CD4-positive, alpha-beta memory T cell (primary cell): ENCODE results near the gene AHRR. TPM values are rescaled to one million over a fixed set of nuclear protein-coding genes. Genes with fewer than 3 reads are reported as not detected.

Experiments
- CTCF ChIA-PET: fragments of 350-600 bp; sonication (Branson Sonifier 250); formaldehyde crosslinking; loops from one replicate; lab custom pipeline; 2021; ENCODE audit warnings: inconsistent platforms; ENCODE audit not compliant: partially characterized antibody; lab: Charles Lee
- POLR2A ChIA-PET: fragments of 350-600 bp; sonication (Branson Sonifier 250); formaldehyde crosslinking; loops from one replicate; lab custom pipeline; 2021; ENCODE audit not compliant: partially characterized antibody; lab: Charles Lee
- DNase-seq, 5 donors: peaks; one replicate each; pipeline versions ENCODE4 v3.0.0 to v3.0.0-alpha.2; 2020 to 2022; ENCODE audit warnings: mixed read lengths in 1 of 5
- H3K27ac ChIP-seq: one replicate; pipeline ENCODE4 v1.7.0; 2013; ENCODE audit warnings: low read depth, low read length
- H3K27me3 ChIP-seq: 2 replicates; pipeline ENCODE4 v1.7.0; 2013; ENCODE audit warnings: mild to moderate bottlenecking, low read length, moderate library complexity; ENCODE audit not compliant: insufficient read depth
- H3K36me3 ChIP-seq: 2 replicates; pipeline ENCODE4 v1.7.0; 2013; ENCODE audit warnings: mild to moderate bottlenecking, low read length, moderate library complexity; ENCODE audit not compliant: insufficient read depth
- H3K4me1 ChIP-seq: 2 replicates; pipeline ENCODE4 v1.7.0; 2013; ENCODE audit warnings: mild to moderate bottlenecking, low read length, moderate library complexity; ENCODE audit not compliant: insufficient read depth
- H3K4me3 ChIP-seq, 2 donors: one replicate each; pipeline ENCODE4 v1.7.0; 2013; ENCODE audit warnings: low read length in 2 of 2, mild to moderate bottlenecking in 1 of 2
- H3K9me3 ChIP-seq, 2 donors: one replicate each; pipeline ENCODE4 v1.7.0; 2013; ENCODE audit warnings: low read length in 2 of 2, control low read depth in 1 of 2; ENCODE audit not compliant: control insufficient read depth in 1 of 2
- H3K27ac Mint-ChIP-seq, 7 donors: one replicate each; pipeline ENCODE4 v1.8.0; 2020 to 2021; ENCODE audit warnings: mixed read lengths in 7 of 7, mild to moderate bottlenecking in 6 of 7, inconsistent platforms in 3 of 7, moderate library complexity in 3 of 7
- H3K27me3 Mint-ChIP-seq, 2 donors: one replicate each; pipeline ENCODE4 v1.8.0; 2020 to 2021; ENCODE audit warnings: mixed read lengths in 2 of 2
- H3K36me3 Mint-ChIP-seq, 2 donors: one replicate each; pipeline ENCODE4 v1.8.0; 2020 to 2021; ENCODE audit warnings: mixed read lengths in 2 of 2, inconsistent platforms in 1 of 2, mild to moderate bottlenecking in 1 of 2
- H3K4me1 Mint-ChIP-seq, 4 donors: one replicate each; pipeline ENCODE4 v1.8.0; 2020 to 2021; ENCODE audit warnings: mixed read lengths in 4 of 4, mild to moderate bottlenecking in 1 of 4
- H3K4me3 Mint-ChIP-seq, 8 donors: one replicate each; pipeline ENCODE4 v1.8.0; 2020 to 2021; ENCODE audit warnings: mixed read lengths in 8 of 8, mild to moderate bottlenecking in 7 of 8, moderate library complexity in 6 of 8, inconsistent platforms in 3 of 8
- H3K9me3 Mint-ChIP-seq, 8 donors: one replicate each; pipeline ENCODE4 v1.8.0; 2020 to 2021; ENCODE audit warnings: mixed read lengths in 8 of 8, mild to moderate bottlenecking in 5 of 8, inconsistent platforms in 3 of 8, moderate library complexity in 1 of 8
- intact Hi-C: fragments of 100-400 bp; cut with micrococcal nuclease; formaldehyde crosslinking; loops from one replicate; pipeline ENCODE4 v1.15.1; 2023
- polyA plus RNA-seq, 2 donors: library from polyadenylated mRNA; unstranded; fragments of 300-500 nt; fragmentation: Illumina TruSeq; gene quantifications; one replicate each; pipeline ENCODE4 v1.2.3, GENCODE V29; 2021
- total RNA-seq, 2 experiments: library from RNA; stranded (reverse); gene quantifications; one replicate each; pipeline ENCODE4 v1.2.3, GENCODE V29; 2021

Gene AHRR
- total and polyA plus RNA-seq, 4 experiments from 2014 or later, result 0.23 to 2.7 (median 0.74) TPM

- Histone ChIP-seq H3K4me3 (no peak overlapping the region), H3K27me3 (no peaks in the 10 kb centered on the region), H3K4me1 (no peaks in the 10 kb centered on the region), H3K36me3 (peaks cover 43% of the 10 kb centered on the region), H3K9me3 (no peaks in the 10 kb centered on the region), H3K27ac (no peak overlapping the region)
- ChIA-PET POLR2A (no interaction called here), CTCF (no interaction called here)
- H3K4me3 Mint-ChIP-seq, result no peak overlapping the region
- peaks cover 0 to 1% (median 0%) of the 10 kb centered on the region in 8 donors for H3K9me3 Mint-ChIP-seq
- intact Hi-C loops, result no loop called here
- H3K36me3 Mint-ChIP-seq, result peaks cover 32 to 44% of the 10 kb centered on the region in 2 donors
- DNase-seq, result no peak
- H3K27ac Mint-ChIP-seq, result no peak overlapping the region
- peaks cover 0 to 7% (median 2%) of the 10 kb centered on the region in 4 donors for H3K4me1 Mint-ChIP-seq
- H3K27me3 Mint-ChIP-seq, result peaks cover 2 to 4% of the 10 kb centered on the region in 2 donors
Measured at GRCh38 chr5:314676-315487, 6.6 kb upstream of the AHRR start.

DNA sequence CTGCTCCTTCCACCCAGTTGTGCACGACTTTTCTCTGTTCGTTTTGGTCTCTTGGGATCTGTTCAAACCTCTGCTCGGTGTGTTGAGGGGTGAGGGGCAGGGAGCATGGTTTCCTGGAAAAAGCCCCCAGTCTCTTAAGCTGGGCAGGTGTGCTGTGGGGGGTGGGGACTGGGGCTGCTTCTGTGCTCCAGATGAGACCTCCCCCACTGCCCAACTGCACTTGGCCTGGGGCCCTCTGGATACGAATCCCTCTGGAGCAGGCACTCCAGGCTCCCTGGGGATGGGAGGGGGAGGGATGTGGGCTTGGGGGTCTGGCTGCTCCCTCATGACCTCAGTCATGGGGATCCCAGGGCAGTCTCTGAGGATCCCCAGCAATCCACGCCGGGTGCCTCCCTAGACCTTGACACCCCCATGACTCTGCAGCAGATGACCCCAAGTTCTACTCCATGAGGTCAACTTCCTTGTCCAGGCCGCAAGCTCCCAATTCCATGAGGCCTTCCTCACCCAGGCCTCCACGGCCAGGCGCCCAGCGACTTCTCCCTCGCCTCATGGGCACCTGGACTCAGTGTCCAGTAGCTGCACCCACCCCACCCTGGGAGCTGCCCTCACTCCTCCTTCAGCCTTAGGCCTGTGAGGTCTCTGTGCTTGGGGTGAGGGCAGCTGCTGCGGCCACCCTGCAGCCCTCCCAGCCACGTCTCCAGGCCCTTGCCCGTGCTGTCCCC, 5.9 kb upstream of the AHRR start:
- Mint-ChIP-seq H3K27ac (no peak overlapping the region), H3K4me3 (no peak overlapping the region)

DNA sequence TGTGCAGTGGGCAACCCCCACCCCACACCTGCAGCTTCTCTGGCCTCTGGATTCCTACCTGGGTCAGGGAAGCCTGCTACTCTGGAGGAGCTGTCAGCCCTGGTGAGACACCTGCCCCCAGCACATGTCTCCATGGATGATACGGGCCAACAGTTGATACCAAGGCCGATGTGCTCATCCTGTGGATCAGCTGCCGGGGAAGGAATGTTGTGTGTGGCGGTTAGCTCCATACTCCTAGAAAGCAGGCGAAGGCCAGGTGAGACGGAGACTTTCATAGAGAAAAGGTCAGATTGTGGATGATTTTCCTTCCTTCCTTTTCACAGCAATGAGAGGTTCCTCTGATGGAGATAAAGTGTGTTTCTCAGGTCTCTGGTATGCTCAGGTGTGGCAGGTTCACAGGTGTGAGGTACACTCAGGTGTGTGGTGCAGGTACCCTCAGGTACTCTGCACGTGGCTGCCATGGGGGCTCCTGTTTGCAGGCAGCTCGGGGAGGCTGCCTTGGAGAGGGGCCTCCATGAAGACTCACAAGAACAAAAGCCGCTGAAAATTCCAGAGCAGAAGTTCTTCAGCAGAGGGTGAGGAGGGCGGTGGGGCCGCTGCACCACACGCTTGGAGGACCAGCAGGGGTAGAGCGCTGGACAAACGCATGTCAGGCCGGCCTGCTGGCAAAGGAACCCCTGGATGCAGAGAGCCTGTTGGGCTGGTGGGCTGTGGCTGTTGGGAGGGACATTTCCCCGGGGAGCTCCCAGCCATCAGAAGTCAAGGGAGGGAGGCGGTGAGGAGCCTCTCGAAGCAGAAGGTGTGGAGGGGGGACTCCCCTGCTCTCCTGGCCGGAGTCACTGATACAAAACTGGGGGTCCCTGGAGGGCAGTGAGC, 5.1 kb upstream of the AHRR start:
- H3K27me3 Mint-ChIP-seq, result peaks cover 6 to 8% of the 10 kb centered on the region in 2 donors
- POLR2A ChIA-PET, result interaction anchor here (1.3 to 1.4 kb wide), 2 partner anchors 8 to 97 kb away, joined by 3 to 5 read pairs; no protein-coding TSS in a partner anchor
- Histone ChIP-seq H3K27me3 (no peaks in the 10 kb centered on the region), H3K4me3 (no peak overlapping the region), H3K36me3 (peaks cover 31% of the 10 kb centered on the region), H3K9me3 (no peaks in the 10 kb centered on the region), H3K4me1 (peaks cover 9% of the 10 kb centered on the region), H3K27ac (no peak overlapping the region)
- H3K9me3 Mint-ChIP-seq, result no peaks in the 10 kb centered on the region
- CTCF ChIA-PET, result interaction anchor here (1.0 to 1.4 kb wide), 4 partner anchors 9 to 109 kb away, joined by 3 to 9 read pairs (median 4); no protein-coding TSS in a partner anchor
- H3K27ac Mint-ChIP-seq, result no peak overlapping the region
- DNase-seq, result no peak
- H3K36me3 Mint-ChIP-seq, result peaks cover 28 to 35% of the 10 kb centered on the region in 2 donors
- H3K4me3 Mint-ChIP-seq, result no peak overlapping the region
- intact Hi-C loops, result no loop called here
- H3K4me1 Mint-ChIP-seq, result peaks cover 0 to 12% (median 4%) of the 10 kb centered on the region in 4 donors

More for the DNA sequence above, 5.9 kb upstream of the AHRR start:
- Histone ChIP-seq H3K36me3 (peaks cover 38% of the 10 kb centered on the region), H3K27ac (no peak overlapping the region), H3K4me1 (peaks cover 2% of the 10 kb centered on the region), H3K4me3 (no peak overlapping the region), H3K27me3 (no peaks in the 10 kb centered on the region), H3K9me3 (no peaks in the 10 kb centered on the region)
- peaks cover 32 to 43% of the 10 kb centered on the region in 2 donors for H3K36me3 Mint-ChIP-seq
- H3K27me3 Mint-ChIP-seq, result peaks cover 6 to 7% of the 10 kb centered on the region in 2 donors
- CTCF ChIA-PET, result no interaction called here
- POLR2A ChIA-PET, result interaction anchor here (1.3 to 1.4 kb wide), 2 partner anchors 7 to 97 kb away, joined by 3 to 5 read pairs; no protein-coding TSS in a partner anchor
- H3K4me1 Mint-ChIP-seq, result peaks cover 0 to 11% (median 6%) of the 10 kb centered on the region in 4 donors
- intact Hi-C loops, result no loop called here
- H3K9me3 Mint-ChIP-seq, result no peaks in the 10 kb centered on the region
- DNase-seq, result no peak

- Mint-ChIP-seq H3K4me3 (no peak overlapping the region), H3K9me3 (no peaks in the 10 kb centered on the region), H3K27me3 (peaks cover 6 to 8% of the 10 kb centered on the region in 2 donors), H3K27ac (no peak overlapping the region), H3K4me1 (peaks cover 0 to 12% (median 4%) of the 10 kb centered on the region in 4 donors), H3K36me3 (peaks cover 28 to 30% of the 10 kb centered on the region in 2 donors)
- peaks cover 13% of the 10 kb centered on the region for H3K4me1 ChIP-seq
- no peak overlapping the region for H3K27ac ChIP-seq
- peaks cover 28% of the 10 kb centered on the region for H3K36me3 ChIP-seq
- ChIA-PET POLR2A (interaction anchor here (1.3 to 1.4 kb wide), 2 partner anchors 9 to 98 kb away, joined by 3 to 5 read pairs; no protein-coding TSS in a partner anchor), CTCF (interaction anchor here (1.0 to 1.4 kb wide), 5 partner anchors 10 to 110 kb away, joined by 3 to 9 read pairs (median 3); no protein-coding TSS in a partner anchor)
- no peak overlapping the region for H3K4me3 ChIP-seq
- no peak for DNase-seq
- intact Hi-C loops, result no loop called here
- H3K27me3 ChIP-seq, result no peaks in the 10 kb centered on the region
- no peaks in the 10 kb centered on the region for H3K9me3 ChIP-seq
Measured at GRCh38 chr5:317086-317811, 4.3 kb upstream of the AHRR start.

DNA sequence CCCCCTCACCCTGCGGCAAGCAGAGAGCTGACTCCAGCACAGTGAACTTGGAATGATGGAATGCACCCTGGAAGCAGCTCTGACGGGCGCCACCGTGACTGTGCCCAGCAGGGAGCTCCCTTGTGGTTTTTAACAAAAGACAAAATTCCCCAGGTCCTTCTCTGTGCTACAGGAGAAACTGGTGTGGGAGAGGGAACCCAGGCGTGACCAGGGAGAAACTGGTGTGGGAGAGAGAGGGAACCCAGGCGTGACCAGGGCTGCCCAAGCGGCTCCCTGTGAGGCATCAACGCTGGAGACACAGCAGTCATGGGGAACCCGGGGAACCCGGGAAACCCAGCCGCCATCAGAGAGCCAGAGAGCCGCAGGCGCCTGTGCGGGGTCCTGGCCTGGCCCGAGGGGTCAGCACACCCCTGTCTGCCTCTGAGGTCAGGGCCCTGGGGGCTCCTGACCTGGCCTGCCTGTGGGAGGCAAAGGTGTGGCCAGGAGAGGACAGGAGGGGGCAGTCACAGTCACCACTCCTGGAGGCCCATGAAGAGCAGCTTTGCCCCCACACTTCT, 3.1 kb upstream of the AHRR start:
- no peak overlapping the region for H3K4me3 ChIP-seq
- H3K9me3 ChIP-seq, result no peaks in the 10 kb centered on the region
- no peak overlapping the region for H3K4me3 Mint-ChIP-seq
- DNase-seq, result no peak
- H3K27me3 Mint-ChIP-seq, result peaks cover 8 to 12% of the 10 kb centered on the region in 2 donors
- peaks cover 16% of the 10 kb centered on the region for H3K36me3 ChIP-seq
- no peak overlapping the region for H3K27ac ChIP-seq
- ChIA-PET POLR2A (no interaction called here), CTCF (interaction anchor here (1.3 kb wide), 1 partner anchor 109 kb away, joined by 3 read pairs; no protein-coding TSS in a partner anchor)
- H3K27me3 ChIP-seq, result no peaks in the 10 kb centered on the region
- H3K9me3 Mint-ChIP-seq, result no peaks in the 10 kb centered on the region
- peaks cover 0 to 12% (median 5%) of the 10 kb centered on the region in 4 donors for H3K4me1 Mint-ChIP-seq
- H3K4me1 ChIP-seq, result peaks cover 17% of the 10 kb centered on the region
- H3K36me3 Mint-ChIP-seq, result peaks cover 21 to 22% of the 10 kb centered on the region in 2 donors
- intact Hi-C loops, result no loop called here
- H3K27ac Mint-ChIP-seq, result no peak overlapping the region

DNA sequence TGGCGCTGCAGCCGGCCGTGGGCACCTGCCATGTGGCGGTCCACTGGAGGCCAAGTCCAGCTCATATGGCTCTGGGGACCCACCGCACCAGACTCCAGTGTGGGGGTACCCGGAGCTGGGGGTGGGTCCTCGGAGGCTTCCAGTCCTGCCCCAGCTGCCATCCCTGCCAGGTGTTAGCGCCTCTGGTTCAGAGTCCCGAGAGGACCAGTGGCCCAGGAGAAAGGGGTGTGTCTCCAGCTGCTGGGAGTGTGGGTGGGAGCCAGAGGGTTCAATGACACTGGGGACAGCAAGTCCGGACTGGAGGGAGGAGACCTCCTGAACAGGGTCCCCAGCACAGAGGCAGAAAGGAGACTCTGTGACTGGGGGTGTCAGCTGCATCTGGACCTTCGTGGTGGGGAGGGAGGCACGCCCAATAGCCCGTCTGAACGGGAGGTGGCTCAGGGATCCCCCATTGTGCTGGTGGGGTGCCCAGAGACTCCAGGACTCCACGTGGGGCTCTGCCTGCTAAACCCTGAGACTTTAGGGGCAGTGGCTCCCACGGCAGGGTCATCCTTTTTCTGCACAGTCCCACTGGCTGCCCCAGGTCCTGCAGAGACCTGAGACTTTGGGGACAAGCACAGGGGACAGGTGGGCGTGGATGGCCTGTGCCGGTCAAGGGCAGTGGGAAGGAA, 2.4 kb upstream of the AHRR start:
- ChIA-PET CTCF (no interaction called here), POLR2A (no interaction called here)
- DNase-seq, result no peak
- intact Hi-C loops, result no loop called here
- peaks cover 12% of the 10 kb centered on the region for H3K36me3 ChIP-seq
- peaks cover 18 to 21% of the 10 kb centered on the region in 2 donors for H3K36me3 Mint-ChIP-seq
- H3K9me3 ChIP-seq, result no peaks in the 10 kb centered on the region
- H3K9me3 Mint-ChIP-seq, result no peaks in the 10 kb centered on the region
- H3K4me1 Mint-ChIP-seq, result peaks cover 0 to 17% (median 5%) of the 10 kb centered on the region in 4 donors
- no peak overlapping the region for H3K27ac ChIP-seq
- H3K27me3 ChIP-seq, result no peaks in the 10 kb centered on the region
- peaks cover 17% of the 10 kb centered on the region for H3K4me1 ChIP-seq
- H3K4me3 Mint-ChIP-seq, result no peak overlapping the region
- no peak overlapping the region for H3K4me3 ChIP-seq
- H3K27ac Mint-ChIP-seq, result no peak overlapping the region
- H3K27me3 Mint-ChIP-seq, result peaks cover 13 to 17% of the 10 kb centered on the region in 2 donors
